OCI-LY1 (cell line): Measurements from ENCODE around the gene NPHP1.

Experiments used
- H2AFZ ChIP-seq: fragments of 200-600 bp; sonication (generic), shearing (Covaris generic); 2 replicates; pipeline ENCODE4 v1.6.0; 2014; ENCODE audit warnings: antibody characterized with exemption, mild to moderate bottlenecking, low read length
- H3F3A ChIP-seq: fragments of 200-600 bp; sonication (generic), shearing (Covaris generic); 2 replicates; pipeline ENCODE4 v1.6.0; 2014; ENCODE audit warnings: mild to moderate bottlenecking, antibody characterized with exemption, low read length, moderate library complexity; ENCODE audit not compliant: insufficient read depth
- H3K27ac ChIP-seq: fragments of 200-600 bp; sonication (generic); 2 replicates; pipeline ENCODE4 v1.5.1; 2014; ENCODE audit warnings: low read length, mixed run types, mild to moderate bottlenecking, low read depth; ENCODE audit not compliant: poor library complexity, severe bottlenecking
- H3K27me3 ChIP-seq: fragments of 200-600 bp; sonication (generic); 2 replicates; pipeline ENCODE4 v1.6.0; 2014; ENCODE audit warnings: antibody characterized with exemption, mild to moderate bottlenecking, low read length, moderate library complexity; ENCODE audit not compliant: insufficient read depth
- H3K36me3 ChIP-seq: fragments of 200-600 bp; sonication (generic); 2 replicates; pipeline ENCODE4 v1.6.1; 2014; ENCODE audit warnings: mild to moderate bottlenecking, antibody characterized with exemption, low read length, moderate library complexity, mixed read lengths; ENCODE audit not compliant: insufficient read depth
- H3K4me1 ChIP-seq: fragments of 200-600 bp; sonication (generic); 2 replicates; pipeline ENCODE4 v1.5.1; 2014; ENCODE audit warnings: mild to moderate bottlenecking, low read length, moderate library complexity; ENCODE audit not compliant: insufficient read depth, severe bottlenecking
- H3K4me2 ChIP-seq: fragments of 200-600 bp; sonication (generic), shearing (Covaris generic); 2 replicates; pipeline ENCODE4 v1.6.1; 2014; ENCODE audit warnings: low read length
- H3K4me3 ChIP-seq: fragments of 200-600 bp; sonication (generic); 2 replicates; pipeline ENCODE4 v1.5.1; 2014; ENCODE audit warnings: low read length, low read depth, mild to moderate bottlenecking, mixed read lengths; ENCODE audit not compliant: poor library complexity, severe bottlenecking
- H3K79me2 ChIP-seq: fragments of 200-600 bp; shearing (Covaris generic); 2 replicates; pipeline ENCODE4 v1.6.1; 2016; ENCODE audit warnings: mixed run types, low read length, mixed read lengths; ENCODE audit not compliant: insufficient read depth
- H3K9ac ChIP-seq: fragments of 200-600 bp; sonication (generic), shearing (Covaris generic); 2 replicates; pipeline ENCODE4 v1.6.1; 2014; ENCODE audit warnings: mild to moderate bottlenecking, low read length, mixed read lengths
- H3K9me2 ChIP-seq: fragments of 200-600 bp; sonication (generic), shearing (Covaris generic); 2 replicates; pipeline ENCODE4 v1.6.1; 2014; ENCODE audit warnings: low read depth, mild to moderate bottlenecking, low read length, mixed read lengths
- H3K9me3 ChIP-seq: fragments of 200-600 bp; shearing (Covaris generic); 2 replicates; pipeline ENCODE4 v1.6.1; 2014; ENCODE audit warnings: low read length, mixed read lengths
- H4K20me1 ChIP-seq: fragments of 200-600 bp; sonication (generic), shearing (Covaris generic); 2 replicates; pipeline ENCODE4 v1.6.0; 2016; ENCODE audit warnings: mild to moderate bottlenecking, low read length; ENCODE audit not compliant: insufficient read depth
- CTCF ChIP-seq: fragments of 200-600 bp; sonication (generic), shearing (Covaris generic); IDR thresholded peaks from 2 replicates; pipeline ENCODE4 v1.5.1; 2017; ENCODE audit warnings: mild to moderate bottlenecking, antibody characterized with exemption, low read length, moderate library complexity, mixed read lengths
- EZH2 ChIP-seq: fragments of 200-600 bp; sonication (generic), shearing (Covaris generic); IDR thresholded peaks from 2 replicates; pipeline ENCODE4 v1.8.0; 2017; ENCODE audit warnings: borderline replicate concordance, mixed run types, mild to moderate bottlenecking, antibody characterized with exemption, low read length, moderate library complexity, mixed read lengths

NPHP1 gene

GRCh38 chr2:110153416-110153815 is 51.4 kb downstream of the NPHP1 start:
- no peak overlapping the region for H2AFZ ChIP-seq
- H3K9ac ChIP-seq = no peak overlapping the region
- no peaks in the 10 kb centered on the region for H3K36me3 ChIP-seq
- TF ChIP-seq EZH2 (no peak), CTCF (no peak)
- no peaks in the 10 kb centered on the region for H4K20me1 ChIP-seq
- H3K9me2 ChIP-seq = no peaks in the 10 kb centered on the region
- H3F3A ChIP-seq = no peaks in the 10 kb centered on the region
- no peak overlapping the region for H3K27ac ChIP-seq
- no peaks in the 10 kb centered on the region for H3K9me3 ChIP-seq
- no peak overlapping the region for H3K4me2 ChIP-seq
- no peak overlapping the region for H3K4me3 ChIP-seq
- no peaks in the 10 kb centered on the region for H3K79me2 ChIP-seq
- H3K4me1 ChIP-seq = no peaks in the 10 kb centered on the region
- H3K27me3 ChIP-seq = no peaks in the 10 kb centered on the region

- H3K9me3 ChIP-seq = no peaks in the 10 kb centered on the region
- no peaks in the 10 kb centered on the region for H3K36me3 ChIP-seq
- H3F3A ChIP-seq = no peaks in the 10 kb centered on the region
- no peak overlapping the region for H3K4me2 ChIP-seq
- no peaks in the 10 kb centered on the region for H3K9me2 ChIP-seq
- H2AFZ ChIP-seq = no peak overlapping the region
- H3K27me3 ChIP-seq = no peaks in the 10 kb centered on the region
- no peaks in the 10 kb centered on the region for H3K4me1 ChIP-seq
- TF ChIP-seq CTCF (no peak), EZH2 (no peak)
- no peak overlapping the region for H3K9ac ChIP-seq
- H3K4me3 ChIP-seq = no peak overlapping the region
- no peak overlapping the region for H3K27ac ChIP-seq
- no peaks in the 10 kb centered on the region for H4K20me1 ChIP-seq
- no peaks in the 10 kb centered on the region for H3K79me2 ChIP-seq
Observed at GRCh38 chr2:110152943-110153342, 51.9 kb downstream of the NPHP1 start.

GRCh38 chr2:110149330-110150220 is 55.2 kb downstream of the NPHP1 start:
- H3K79me2 ChIP-seq = no peaks in the 10 kb centered on the region
- no peaks in the 10 kb centered on the region for H3K9me2 ChIP-seq
- H3K9me3 ChIP-seq = no peaks in the 10 kb centered on the region
- H3K4me2 ChIP-seq = no peak overlapping the region
- H3K27ac ChIP-seq = no peak overlapping the region
- no peaks in the 10 kb centered on the region for H4K20me1 ChIP-seq
- no peak overlapping the region for H3K9ac ChIP-seq
- no peaks in the 10 kb centered on the region for H3F3A ChIP-seq
- TF ChIP-seq EZH2 = no peak
- no peak for TF ChIP-seq CTCF
- no peaks in the 10 kb centered on the region for H3K4me1 ChIP-seq
- H3K27me3 ChIP-seq = no peaks in the 10 kb centered on the region
- H3K36me3 ChIP-seq = no peaks in the 10 kb centered on the region
- no peak overlapping the region for H2AFZ ChIP-seq
- no peak overlapping the region for H3K4me3 ChIP-seq
